ENCODE results near the gene PLPP7. TPM values are rescaled to one million over a fixed set of nuclear protein-coding genes. Genes with fewer than 3 reads are reported as not detected.
"Not testable (repeated sequence)": the region's sequence is repeated elsewhere in the genome, so short reads cannot be mapped to it uniquely, and the experiment has no call there.

Gene PLPP7
- total RNA-seq, 2 experiments from 2014 or later = 0.15 TPM; not detected in 1

GRCh38 chr9:131337131-131337848, 47.8 kb downstream of the PLPP7 start:
- POLR2A ChIA-PET = no interaction called here
- CTCF ChIA-PET = interaction anchor here (0.6 to 4.6 kb wide), 19 partner anchors 8 to 1669 kb away, joined by 3 to 75 read pairs (median 5); no protein-coding TSS in a partner anchor

GRCh38 chr9:131339212-131339611, 49.7 kb downstream of the PLPP7 start:
- POLR2A ChIA-PET, CTCF ChIA-PET: not testable (repeated sequence)

GRCh38 chr9:131344931-131345535, 55.5 kb downstream of the PLPP7 start:
- CTCF ChIA-PET = interaction anchor here (1.2 kb wide), 1 partner anchor 8 kb away, joined by 3 read pairs; no protein-coding TSS in a partner anchor
- POLR2A ChIA-PET = not testable (repeated sequence)

GRCh38 chr9:131346559-131346958, 57.0 kb downstream of the PLPP7 start:
- CTCF ChIA-PET = interaction anchor here (1.0 to 1.2 kb wide), 2 partner anchors 11 to 12 kb away, joined by 3 to 7 read pairs; no protein-coding TSS in a partner anchor
- POLR2A ChIA-PET = no interaction called here

GRCh38 chr9:131347376-131348020, 58.0 kb downstream of the PLPP7 start:
- ChIA-PET POLR2A (no interaction called here), CTCF (interaction anchor here (0.7 to 1.3 kb wide), 4 partner anchors 11 to 412 kb away, joined by 3 to 7 read pairs (median 3); no protein-coding TSS in a partner anchor)

GRCh38 chr9:131348631-131349521, 59.4 kb downstream of the PLPP7 start:
- CTCF ChIA-PET = interaction anchor here (0.8 to 1.8 kb wide), 16 partner anchors 24 to 401 kb away, joined by 3 to 14 read pairs (median 3); partner anchors contain the start of gene POMT1
- POLR2A ChIA-PET = interaction anchor here (0.5 kb wide), 1 partner anchor 112 kb away, joined by 3 read pairs; no protein-coding TSS in a partner anchor

- POLR2A ChIA-PET = interaction anchor here (0.5 kb wide), 1 partner anchor 113 kb away, joined by 3 read pairs; no protein-coding TSS in a partner anchor
- CTCF ChIA-PET = interaction anchor here (0.8 to 1.8 kb wide), 23 partner anchors 9 to 401 kb away, joined by 3 to 14 read pairs (median 3); partner anchors contain the start of gene POMT1
Observed at GRCh38 chr9:131349522-131349880, 60.0 kb downstream of the PLPP7 start.

- POLR2A ChIA-PET = interaction anchor here (0.5 kb wide), 1 partner anchor 113 kb away, joined by 3 read pairs; no protein-coding TSS in a partner anchor
- CTCF ChIA-PET = interaction anchor here (0.6 to 1.8 kb wide), 29 partner anchors 8 to 400 kb away, joined by 3 to 14 read pairs (median 3); partner anchors contain the start of gene POMT1
Observed at GRCh38 chr9:131349881-131350563, 60.5 kb downstream of the PLPP7 start.

GRCh38 chr9:131356479-131356878, 67.0 kb downstream of the PLPP7 start:
- CTCF ChIA-PET, POLR2A ChIA-PET: not testable (repeated sequence)

- POLR2A ChIA-PET = no interaction called here
Observed at GRCh38 chr9:131358556-131358955, 69.0 kb downstream of the PLPP7 start.

More at GRCh38 chr9:131358556-131358955, 69.0 kb downstream of the PLPP7 start:
- CTCF ChIA-PET = interaction anchor here (0.6 to 1.1 kb wide), 4 partner anchors 8 to 173 kb away, joined by 3 to 4 read pairs (median 3); no protein-coding TSS in a partner anchor

Other genes starting within 250 kb of the PLPP7 start
- under 1 TPM; 0.11 to 0.23 TPM for gene AIF1L, start 193.2 kb upstream of the PLPP7 start, total RNA-seq
- 10 to 100 TPM; 59.0 to 68.4 TPM for gene NUP214, start 164.1 kb upstream of the PLPP7 start, total RNA-seq
- gene FAM78A, start 13.2 kb upstream of the PLPP7 start, total RNA-seq = 10 to 100 TPM; 46.4 to 48.4 TPM
- 100 to 1,000 TPM; 126 to 134 TPM for gene PRRC2B, start 104.4 kb downstream of the PLPP7 start, total RNA-seq
- gene POMT1, start 213.2 kb downstream of the PLPP7 start, total RNA-seq = 10 to 100 TPM; 30.9 to 32.7 TPM
- 10 to 100 TPM; 22.8 to 24.3 TPM for gene UCK1, start 241.5 kb downstream of the PLPP7 start, total RNA-seq